Kidney epithelial cell (primary cell): Measurements from ENCODE around the gene PTCH1. TPM values are rescaled to one million over a fixed set of nuclear protein-coding genes. Genes with fewer than 3 reads are reported as not detected.

Source experiments
- DNase-seq: peaks from one replicate; pipeline ENCODE4 v3.0.0-alpha.2; 2010; ENCODE audit warnings: low read depth
- H3K27me3 ChIP-seq: 2 replicates; pipeline ENCODE4 v1.6.0; 2011; ENCODE audit warnings: low read length; ENCODE audit not compliant: control insufficient read depth, insufficient read depth
- H3K36me3 ChIP-seq: 2 replicates; pipeline ENCODE4 v1.5.1; 2011; ENCODE audit warnings: low read length; ENCODE audit not compliant: control insufficient read depth, insufficient read depth
- H3K4me3 ChIP-seq: 2 replicates; pipeline ENCODE4 v1.5.1; 2011; ENCODE audit warnings: low read depth, mild to moderate bottlenecking, control low read depth, low read length
- CTCF ChIP-seq: IDR thresholded peaks from 2 replicates; pipeline ENCODE4 v1.5.1; 2011; ENCODE audit warnings: mild to moderate bottlenecking, moderate library complexity, low read length, control low read depth, inconsistent platforms; ENCODE audit not compliant: insufficient read depth, poor library complexity, severe bottlenecking
- total RNA-seq: library from RNA; depleted of rRNA; stranded (reverse); fragments of >200 nt; gene quantifications from 2 replicates; pipeline ENCODE4 v1.2.3, GENCODE V29; 2015

The PTCH1 gene
- total RNA-seq, 1 donor from 2014 or later, result 2.8 TPM

- no peak overlapping the region for H3K4me3 ChIP-seq
- no peak for TF ChIP-seq CTCF
- no peaks in the 10 kb centered on the region for H3K27me3 ChIP-seq
- no peak for DNase-seq
- no peaks in the 10 kb centered on the region for H3K36me3 ChIP-seq
These were observed 80.4 kb downstream of the PTCH1 start for GRCh38 chr9:95436416-95436815.

GRCh38 chr9:95435074-95435728 lies 81.6 kb downstream of the PTCH1 start:
- DNase-seq, result no peak
- Histone ChIP-seq H3K36me3 (no peaks in the 10 kb centered on the region), H3K4me3 (no peak overlapping the region), H3K27me3 (no peaks in the 10 kb centered on the region)
- no peak for TF ChIP-seq CTCF

GRCh38 chr9:95434116-95435073 lies 82.4 kb downstream of the PTCH1 start:
- no peak for DNase-seq
- H3K36me3 ChIP-seq, result no peaks in the 10 kb centered on the region
- no peak overlapping the region for H3K4me3 ChIP-seq
- TF ChIP-seq CTCF, result no peak
- no peaks in the 10 kb centered on the region for H3K27me3 ChIP-seq

- TF ChIP-seq CTCF, result no peak
- no peak for DNase-seq
- Histone ChIP-seq H3K36me3 (no peaks in the 10 kb centered on the region), H3K4me3 (no peak overlapping the region), H3K27me3 (no peaks in the 10 kb centered on the region)
These were observed 83.5 kb downstream of the PTCH1 start for GRCh38 chr9:95433096-95433819.

GRCh38 chr9:95431286-95431685 lies 85.5 kb downstream of the PTCH1 start:
- DNase-seq, result no peak
- H3K36me3 ChIP-seq, result no peaks in the 10 kb centered on the region
- H3K27me3 ChIP-seq, result no peaks in the 10 kb centered on the region
- TF ChIP-seq CTCF, result no peak
- H3K4me3 ChIP-seq, result no peak overlapping the region
